NCI-H526 treated with DMSO at 0.1 percent for 48 hours (cell line): ENCODE data around the gene CACNA2D3.

Experiments used
- DNase-seq: peaks from one replicate; lab custom pipeline; 2025; lab: John Stamatoyannopoulos, UW

CACNA2D3 gene

DNA sequence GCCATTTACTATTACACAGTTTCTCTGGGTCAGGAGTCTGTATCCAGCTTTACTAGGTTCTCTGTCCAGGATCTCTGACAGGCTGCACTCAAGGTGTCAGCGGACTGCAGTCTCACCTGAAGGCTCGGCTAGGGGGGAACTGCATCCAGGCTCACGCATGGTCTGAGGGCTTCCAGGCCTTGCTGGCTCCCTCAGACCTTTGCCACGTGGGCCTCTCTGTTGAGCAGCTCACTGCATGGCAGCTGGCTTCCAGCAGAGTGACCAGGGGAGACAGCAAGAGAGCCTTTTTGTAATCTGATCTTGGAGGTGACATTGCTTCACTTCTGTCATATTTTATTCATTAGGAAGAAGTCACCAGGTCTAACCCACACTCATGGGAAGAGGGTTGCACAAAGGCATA, 152.3 kb downstream of the CACNA2D3 start:
- no peak for DNase-seq

DNA sequence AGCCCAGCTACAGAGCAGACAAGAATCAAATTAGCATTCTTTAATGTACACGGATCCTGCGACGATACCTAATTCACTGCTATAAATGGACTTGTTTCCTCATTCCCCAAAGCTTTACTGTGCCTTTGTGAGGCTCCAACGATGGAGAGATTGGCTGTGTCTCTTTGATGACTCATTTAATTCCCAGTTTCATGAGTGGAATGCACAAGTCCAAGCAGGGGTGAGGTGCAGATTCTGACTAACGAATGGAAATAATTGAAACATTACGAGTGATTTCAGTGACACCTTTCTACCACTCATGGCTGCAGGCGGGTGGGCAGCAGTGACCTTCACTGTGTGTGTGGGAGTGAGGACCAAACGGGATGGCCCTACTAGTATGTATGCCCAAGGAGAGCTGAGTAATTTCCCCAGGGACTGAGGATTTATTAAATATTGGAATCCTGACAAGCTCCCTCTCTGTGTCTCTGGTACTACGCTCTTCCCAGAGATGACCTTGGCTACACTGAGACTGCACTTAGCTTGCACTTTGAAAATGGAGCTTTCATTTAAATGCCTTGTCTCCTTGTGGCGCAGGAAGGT, 156.7 kb downstream of the CACNA2D3 start:
- DNase-seq, result no peak

DNA sequence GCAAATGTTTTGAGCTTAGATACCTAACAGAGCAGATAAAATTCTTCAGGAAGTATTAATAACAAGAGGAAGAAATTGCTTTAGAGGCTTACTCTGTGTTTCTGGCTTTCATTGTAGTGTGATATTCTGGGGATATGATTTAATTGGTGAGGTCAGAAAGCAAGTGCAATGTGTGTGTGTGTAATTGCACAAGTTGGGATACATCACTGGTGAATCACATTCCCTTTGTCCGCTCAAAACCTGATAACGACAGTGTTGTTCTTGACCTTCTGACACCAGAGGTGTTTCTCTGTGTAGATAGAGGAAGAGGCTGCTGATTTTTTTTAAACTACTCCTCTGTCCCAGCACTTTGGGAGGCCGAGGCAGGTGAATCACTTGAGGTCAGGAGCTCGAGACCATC, 161.1 kb downstream of the CACNA2D3 start:
- no peak for DNase-seq

DNA sequence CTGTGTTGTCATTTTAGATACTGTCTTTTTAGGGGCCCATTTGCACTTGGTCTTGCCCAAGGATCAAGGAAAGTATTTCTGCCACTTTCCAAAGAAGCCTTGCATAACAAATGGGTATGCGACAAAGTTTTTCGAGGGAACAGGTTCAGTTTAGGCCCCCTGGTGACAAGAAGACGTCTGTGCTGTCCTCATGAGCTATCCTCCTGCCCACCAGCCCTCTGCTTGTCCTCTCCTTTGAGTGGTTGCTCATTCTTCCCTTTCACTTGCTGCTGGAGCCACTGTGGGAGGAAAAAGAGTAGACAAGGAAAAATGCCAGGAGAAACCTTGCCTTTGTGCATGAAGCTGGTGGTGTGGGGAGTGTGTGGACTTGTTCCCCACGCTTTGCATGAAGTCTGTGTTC, 171.9 kb downstream of the CACNA2D3 start:
- DNase-seq, result no peak

DNA sequence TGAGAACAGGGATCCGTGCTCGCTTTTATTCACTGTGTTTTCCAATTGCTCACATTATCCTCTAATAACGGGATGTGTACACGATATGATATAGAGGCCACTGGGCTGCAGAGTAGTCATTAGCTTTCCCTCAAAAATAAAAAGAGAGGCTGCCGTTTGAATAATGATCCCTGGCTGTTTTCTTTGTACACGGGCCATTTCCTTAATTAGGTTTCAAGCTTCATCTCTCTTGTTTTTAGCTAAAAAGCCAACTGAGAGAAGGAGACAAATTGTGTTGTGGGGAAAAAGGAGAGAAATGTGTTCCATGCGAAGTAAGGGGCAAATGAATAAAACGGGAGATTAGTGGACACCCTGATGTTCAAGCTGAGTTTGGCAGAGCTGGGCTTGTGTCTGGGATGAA, 174.2 kb downstream of the CACNA2D3 start:
- no peak for DNase-seq

DNA sequence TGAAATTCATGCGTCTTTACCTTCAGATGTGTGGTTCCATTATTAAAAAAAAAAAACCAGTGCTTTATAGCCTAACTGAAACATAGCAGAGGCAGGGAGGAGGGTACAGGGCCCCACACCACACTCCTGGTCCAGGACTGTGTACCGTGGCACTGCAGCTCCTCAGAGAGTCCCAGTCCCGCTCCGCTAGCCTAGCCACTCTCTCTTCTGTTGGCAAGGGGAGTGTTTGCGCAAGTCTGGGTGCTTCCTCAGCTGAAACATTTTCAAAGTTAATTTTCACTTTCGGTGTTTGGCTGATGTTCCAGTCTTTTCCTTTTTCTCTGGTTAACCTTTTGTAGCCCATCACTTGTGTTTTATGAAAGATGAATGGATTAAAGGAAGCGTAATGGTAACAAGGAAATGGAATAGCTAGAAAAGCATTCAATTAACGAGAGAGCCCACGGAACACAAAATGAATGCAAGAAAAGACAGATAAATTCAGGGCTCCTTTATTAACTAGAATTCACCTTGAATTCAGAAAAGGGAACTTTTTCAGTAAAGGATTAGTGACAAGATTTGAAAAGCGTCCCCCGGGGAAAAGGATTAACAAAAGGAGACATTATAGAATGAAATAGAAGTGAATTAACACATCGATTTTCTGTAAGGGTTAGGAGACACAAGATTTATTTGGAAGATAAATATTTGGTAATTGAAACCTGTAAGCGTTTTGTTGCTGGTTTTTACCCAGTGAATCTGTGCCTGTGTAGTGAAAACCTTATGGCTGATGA, 177.0 kb downstream of the CACNA2D3 start:
- no peak for DNase-seq

DNA sequence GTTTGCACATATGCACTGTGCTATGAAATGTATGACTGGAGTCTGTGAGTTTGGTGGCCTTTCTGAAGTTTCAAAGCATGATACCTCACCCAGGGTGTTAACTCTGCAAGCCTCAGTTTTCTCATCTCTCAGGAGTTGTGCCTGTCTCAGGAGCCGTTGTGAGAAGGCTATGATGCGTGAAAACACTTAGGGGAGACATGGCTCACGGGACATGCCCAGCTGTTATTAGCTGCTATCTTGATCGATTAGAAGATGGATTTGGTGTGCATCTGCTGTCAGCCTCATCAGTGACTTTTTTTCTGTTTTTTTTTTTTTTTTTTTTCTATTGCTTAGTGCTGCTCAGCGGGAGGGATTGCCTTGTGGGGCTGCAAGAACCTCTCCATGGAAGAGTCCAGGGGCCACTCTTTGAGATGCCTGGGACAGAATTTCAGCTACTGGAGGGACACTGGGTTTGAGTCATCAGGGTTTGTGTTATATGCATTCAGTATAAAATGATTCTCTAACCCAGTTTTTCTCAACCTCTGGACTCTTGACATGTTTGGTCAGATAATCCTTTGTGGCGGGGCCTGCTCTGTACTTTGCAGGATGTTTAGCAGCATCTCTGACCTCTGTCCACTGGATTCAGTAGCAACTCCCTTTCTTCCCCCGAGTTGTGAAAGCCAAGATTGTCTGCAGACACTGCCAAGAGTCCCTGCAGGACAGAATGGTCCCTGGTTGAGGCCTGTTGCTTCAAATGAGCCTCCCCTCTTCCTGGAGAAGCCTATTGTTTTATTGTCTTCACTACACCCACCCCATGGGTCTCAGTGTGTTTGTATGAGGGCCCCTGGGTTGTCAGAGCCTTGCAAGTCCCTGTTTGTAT, 181.4 kb downstream of the CACNA2D3 start:
- DNase-seq, result no peak

DNA sequence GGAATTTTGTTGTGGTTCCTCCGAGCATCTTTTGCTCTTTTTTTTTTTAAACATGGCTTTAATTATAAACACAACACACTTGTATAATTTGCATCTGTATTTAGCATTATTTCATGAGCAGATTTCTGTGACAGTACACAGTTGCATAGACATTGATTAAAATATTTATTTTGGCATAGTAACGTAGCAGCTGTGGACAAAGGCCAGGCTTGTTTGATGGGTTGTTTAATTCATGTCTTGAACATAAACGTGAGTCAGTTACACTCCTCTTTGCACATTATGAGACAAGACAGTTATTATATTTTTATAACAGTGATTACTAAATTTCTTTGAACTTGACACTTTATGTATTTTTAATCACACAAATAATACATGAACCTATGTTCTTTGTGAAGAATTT, 182.5 kb downstream of the CACNA2D3 start:
- peak; percentile 18 for DNase-seq

DNA sequence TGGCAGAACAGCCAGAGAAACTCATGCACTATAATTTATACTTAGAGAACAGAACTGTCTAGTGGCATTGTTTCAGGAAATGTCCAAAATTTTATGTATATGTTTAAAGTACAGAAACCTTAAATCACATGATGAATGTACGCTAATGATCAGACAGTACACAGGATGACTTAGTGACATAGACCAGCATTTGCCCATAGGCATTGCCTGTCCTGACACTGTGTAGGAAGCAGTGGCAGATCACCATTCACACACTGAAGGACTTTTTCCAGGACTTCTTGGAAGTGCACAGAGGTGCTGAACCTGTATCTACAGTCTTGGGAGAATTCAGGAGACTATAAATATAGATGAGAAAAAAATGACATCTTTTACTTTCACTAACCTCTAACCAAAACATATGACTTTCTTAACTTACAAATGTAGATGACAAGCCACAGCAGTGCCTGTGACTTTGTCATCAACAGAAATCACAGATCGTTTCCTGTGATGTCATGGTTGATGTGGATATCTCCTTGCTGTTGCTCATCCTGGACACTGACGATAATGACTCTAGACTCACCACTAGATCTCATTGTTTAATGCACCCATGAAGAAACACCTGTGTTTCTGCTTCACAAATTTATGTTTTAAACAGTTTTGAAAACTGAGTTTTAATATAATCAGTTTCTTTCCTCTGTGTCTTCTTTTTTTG, 183.2 kb downstream of the CACNA2D3 start:
- no peak for DNase-seq

DNA sequence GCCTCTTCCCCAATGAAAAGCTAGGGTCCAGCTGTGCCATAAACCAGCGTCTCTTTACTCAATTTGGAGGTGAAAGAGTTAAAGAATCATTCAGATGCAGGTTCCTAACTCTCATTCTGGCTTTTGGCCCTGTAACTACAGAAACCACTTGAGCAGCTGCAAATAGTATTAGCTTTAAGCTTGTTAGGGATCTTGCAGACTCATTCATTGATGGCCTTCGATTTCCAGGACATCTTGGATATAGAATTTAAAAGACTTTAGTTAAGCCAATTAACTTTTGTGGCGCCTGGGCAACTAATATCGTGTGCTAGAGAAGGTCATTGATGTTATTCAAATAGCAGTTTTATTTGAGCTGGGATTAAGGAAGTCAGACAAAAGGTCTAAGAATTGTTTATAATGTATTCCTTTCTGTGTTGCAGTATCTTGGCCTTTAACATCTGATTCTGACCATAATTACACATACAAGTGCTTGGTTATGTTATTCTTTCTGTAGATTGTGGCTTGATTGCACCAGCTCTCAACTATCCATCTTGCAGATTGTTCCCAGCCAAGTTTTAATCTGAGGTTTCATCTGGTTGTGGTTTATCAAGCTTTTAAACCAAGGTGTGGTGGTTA, 185.3 kb downstream of the CACNA2D3 start:
- DNase-seq, result no peak

DNA sequence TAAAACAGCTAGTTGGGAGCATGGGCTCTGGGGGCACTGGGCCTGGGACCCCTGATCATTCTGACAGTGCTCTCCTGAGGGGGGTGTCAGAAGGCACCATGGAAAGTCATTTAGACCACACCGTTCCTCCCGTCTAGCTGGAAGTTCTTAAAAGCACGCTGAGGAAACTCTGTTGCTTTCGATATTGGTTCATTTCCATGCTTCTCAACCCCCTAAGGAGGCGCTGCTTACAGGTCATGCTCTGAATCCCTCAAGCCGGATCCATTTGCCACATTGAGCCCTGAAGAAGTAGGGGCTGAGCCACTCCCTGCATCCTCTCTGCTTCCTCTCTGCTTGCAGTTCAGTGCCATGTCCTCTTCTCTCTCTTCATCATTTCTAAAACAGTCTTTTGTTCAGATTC, 187.2 kb downstream of the CACNA2D3 start:
- DNase-seq, result no peak

DNA sequence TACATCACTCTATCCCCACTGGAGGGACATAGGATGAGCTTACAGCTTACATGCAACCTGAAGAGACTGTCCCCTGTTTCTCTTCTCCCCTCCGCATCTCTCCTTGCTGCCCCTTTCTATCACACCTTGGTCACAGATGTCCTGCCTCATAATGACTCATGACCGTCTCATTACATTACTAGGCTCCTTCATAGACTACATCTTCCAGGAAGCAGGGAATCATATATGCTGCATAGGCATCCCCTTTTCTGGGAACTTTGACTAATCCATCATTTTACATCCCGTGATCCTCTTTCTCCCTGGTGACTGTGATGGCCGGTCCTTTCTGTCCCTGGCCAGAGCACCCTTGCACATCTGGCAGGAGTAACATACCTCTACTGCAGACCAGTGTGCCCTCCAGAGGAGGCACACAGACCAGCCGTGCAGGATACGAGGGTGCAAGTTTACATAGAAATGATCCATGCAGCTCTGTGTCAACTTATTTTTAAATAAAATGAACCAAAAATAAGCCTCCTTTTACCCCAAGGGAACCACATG, 188.9 kb downstream of the CACNA2D3 start:
- DNase-seq, result no peak

DNA sequence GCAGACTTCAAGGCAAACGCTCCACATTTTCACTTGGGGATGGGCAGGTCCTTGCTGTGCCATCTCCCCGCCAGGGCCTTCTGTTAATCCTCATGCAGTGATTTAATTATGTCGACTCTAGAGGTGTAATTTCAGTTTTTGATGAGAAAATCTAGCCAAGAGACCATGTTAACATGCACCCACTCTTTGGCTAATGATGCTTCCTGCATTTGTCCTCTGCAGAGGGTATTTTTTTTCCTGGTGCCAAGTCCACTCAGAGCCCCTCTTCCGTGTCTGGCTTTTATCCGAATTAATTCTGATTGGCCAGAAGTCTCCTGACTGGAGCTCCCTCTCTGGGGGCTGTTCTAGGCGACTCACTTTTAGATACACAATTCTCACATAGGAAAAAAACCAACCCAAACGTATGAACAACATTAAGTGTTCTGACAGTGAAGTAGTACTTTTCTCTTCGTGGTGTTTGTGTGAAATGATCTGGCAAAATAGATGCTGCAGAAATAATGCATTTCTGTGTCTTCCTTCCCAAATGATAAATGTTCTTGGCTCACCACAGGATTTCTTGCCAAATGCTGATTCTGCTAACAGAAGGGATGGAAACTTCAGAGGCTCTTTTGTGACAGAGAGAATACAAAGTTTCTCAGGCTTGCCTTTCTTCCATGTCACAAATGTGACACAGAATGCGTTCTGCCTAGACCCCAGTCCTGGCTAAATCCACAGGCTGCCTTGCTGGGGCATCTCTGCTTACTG, 190.0 kb downstream of the CACNA2D3 start:
- no peak for DNase-seq

DNA sequence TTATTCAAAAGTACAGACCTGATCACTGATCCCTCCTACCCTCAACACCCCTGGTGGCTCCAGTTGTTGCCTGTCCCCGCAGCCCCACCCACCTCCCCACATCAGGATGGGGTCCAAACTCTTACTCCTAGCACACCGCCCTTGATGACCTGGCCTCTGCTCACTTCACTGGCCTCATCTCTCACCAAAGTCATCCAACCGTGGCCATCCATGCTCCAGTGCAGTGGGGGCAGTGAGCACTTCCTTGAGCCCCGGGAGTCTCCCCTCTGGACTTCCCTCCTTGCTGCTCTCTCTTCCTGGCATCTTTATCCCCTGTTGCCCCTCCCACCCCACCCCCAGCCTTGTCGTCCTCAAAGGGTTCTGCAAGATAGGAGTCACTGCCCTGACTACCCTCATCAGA, 191.1 kb downstream of the CACNA2D3 start:
- DNase-seq, result no peak

DNA sequence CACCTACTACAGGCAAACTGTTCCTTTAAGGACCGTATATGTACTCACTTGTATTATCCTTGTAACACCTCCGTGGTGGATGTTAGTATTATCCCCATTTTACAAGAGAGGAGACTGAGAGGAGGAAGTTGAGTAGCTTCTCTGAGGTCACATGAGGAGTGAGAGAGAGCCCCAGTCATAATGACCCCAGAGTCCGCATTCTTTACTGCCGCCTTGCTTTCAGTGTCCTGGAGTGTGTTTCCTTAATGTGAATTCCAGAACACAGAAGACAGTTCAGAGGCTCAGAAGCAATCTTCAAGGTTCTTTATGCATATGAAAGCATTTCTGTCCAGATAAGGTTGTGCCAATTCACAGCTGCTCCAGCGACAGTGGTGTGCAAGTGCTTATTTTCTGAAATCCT, 199.2 kb downstream of the CACNA2D3 start:
- DNase-seq, result no peak

DNA sequence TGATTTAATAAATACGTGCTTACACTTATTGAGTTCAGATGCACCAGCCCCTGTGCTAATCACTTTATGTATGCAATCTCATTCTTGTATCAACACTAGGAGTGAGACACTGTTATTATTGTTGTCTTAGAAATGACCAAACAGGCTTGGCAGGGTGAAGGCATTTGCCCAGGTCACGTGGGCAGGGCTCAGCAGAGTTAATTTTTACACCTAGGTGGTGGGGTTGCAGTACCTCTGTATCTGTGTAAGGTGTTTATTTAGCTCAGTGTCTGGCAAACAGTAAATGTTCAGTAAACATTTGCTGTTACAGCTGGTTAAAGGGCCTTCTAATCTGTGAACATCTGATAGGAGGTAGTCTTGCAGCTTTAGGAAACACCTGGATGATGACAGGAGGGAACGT, 200.0 kb downstream of the CACNA2D3 start:
- DNase-seq, result peak; percentile 64

DNA sequence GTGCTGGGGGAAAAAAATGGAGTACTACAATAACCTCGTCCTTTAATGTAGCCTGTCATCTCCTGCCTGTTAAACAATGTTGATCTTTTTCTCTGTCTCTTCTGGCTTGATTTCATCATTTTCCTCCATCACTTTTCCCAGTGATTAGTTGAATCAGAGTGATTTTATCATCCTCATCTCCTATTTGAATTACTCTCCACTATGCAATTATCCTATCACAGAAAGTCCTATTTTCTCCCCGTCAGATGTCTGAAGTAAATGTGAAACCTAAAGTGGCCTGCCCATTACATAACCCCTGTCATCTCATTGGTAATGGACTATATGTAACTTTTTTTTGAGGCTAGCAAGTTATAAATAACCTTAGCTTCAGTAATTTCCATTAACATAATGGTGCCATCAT, 201.8 kb downstream of the CACNA2D3 start:
- DNase-seq, result no peak

DNA sequence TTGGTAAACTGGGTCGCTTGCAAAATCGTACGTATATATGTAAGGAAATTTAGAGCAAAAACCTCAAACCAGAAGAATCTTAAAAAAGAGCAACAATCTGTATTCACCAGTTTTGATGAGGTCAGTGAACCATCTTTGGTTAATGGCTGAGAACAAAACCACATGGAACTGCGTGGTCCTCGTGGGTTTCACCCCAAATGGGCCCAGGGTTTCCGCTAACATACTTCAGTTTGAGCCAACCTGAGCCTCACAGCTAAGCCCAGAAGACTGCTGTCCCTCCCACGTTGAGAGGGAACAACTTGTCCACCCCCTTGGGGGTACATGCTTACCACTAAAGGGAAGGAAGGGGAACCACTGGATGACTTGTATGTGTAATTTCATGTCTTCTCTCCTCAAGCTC, 204.6 kb downstream of the CACNA2D3 start:
- DNase-seq, result no peak

DNA sequence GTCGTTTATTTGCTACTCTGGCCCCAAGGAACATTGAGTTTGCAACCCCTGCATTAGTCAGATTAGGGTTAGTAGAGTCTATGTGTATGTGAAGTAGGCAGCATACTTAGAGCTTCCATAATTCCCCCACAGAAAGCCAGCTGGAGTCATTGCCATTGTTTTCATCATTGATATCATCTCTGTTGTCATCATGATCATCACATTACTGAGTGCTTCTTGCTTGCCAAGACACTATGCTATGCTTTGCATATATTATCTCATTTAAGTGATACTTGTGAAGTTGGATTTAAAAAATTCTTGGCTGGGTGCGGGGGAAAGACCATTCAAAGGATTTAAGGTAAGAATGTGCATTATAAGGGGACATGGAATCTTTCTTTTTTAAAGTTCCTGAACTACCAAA, 209.0 kb downstream of the CACNA2D3 start:
- no peak for DNase-seq

DNA sequence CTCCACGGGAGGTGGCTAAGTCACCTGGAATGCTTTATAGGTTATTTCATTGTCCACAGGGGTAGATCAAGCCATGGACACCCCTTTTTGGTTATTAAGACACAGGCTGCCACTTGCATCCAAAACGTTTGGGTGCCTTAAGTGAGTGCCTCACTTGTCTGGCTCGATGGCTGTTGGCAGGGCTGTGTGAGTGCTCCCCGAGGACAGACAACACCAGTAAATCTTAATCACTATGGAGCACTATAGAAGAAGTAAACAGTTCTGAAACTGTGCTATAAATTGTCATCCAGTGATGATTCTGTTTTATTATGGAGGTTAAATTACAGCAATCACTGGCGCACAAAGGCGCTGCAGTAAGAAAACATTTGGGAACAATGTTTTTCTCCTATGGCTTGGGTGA, 215.5 kb downstream of the CACNA2D3 start:
- DNase-seq, result no peak

DNA sequence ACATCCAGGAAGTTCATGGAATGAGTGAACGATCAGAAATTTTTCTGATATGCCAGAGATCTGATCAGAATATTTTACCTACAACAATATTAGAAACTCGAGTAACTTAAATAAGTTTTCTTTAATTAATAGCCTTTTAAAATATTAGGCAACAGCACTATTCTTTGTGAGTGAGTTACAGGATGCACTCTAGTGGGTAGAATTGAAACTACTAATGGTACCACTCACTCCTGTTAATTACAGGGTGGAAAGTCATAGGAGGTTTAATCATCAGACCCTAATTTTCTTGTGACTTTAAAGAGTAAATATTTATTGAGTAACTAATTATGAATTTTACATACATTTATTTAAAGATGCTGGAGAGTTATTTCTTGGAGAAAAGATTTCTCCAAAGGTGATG, 217.3 kb downstream of the CACNA2D3 start:
- DNase-seq, result no peak
